HepG2 (cell line): ENCODE measurements around the gene MTHFS. TPM values are rescaled to one million over a fixed set of nuclear protein-coding genes. Genes with fewer than 3 reads are reported as not detected.

ENCODE experiments used
- ATAC-seq: fragments of 200-7000 bp; cut with Tn5 transposase; 3 replicates; pipeline ENCODE4 v1.9.1; 2020; ENCODE audit warnings: mild to moderate bottlenecking, moderate library complexity
- BruUV-seq: library from RNA; stranded (reverse); fragments of 400-500 nt; replicated peaks from 2 replicates; lab custom pipeline; 2021; lab: Mats Ljungman, UMichigan
- CTCF ChIA-PET: fragments of 300-600 bp; formaldehyde crosslinking; extraction: SDS; loops from one replicate; lab custom pipeline; 2021; ENCODE audit warnings: low total read pairs, inconsistent platforms, low intra/inter-chr PET ratio; lab: Yijun Ruan, JAX
- POLR2A ChIA-PET: fragments of 350-600 bp; sonication (Branson Sonifier 250); formaldehyde crosslinking; loops from one replicate; lab custom pipeline; 2020; ENCODE audit warnings: antibody characterized with exemption, inconsistent platforms; lab: Yijun Ruan, JAX
- DNase-seq: peaks from one replicate; pipeline ENCODE4 v3.0.0-alpha.2; 2015; ENCODE audit warnings: low spot score
- FAIRE-seq: peaks from 3 replicates; lab custom pipeline; 2011; peaks lifted over from hg19 to GRCh38; lab: Jason Lieb, UNC
- H2AFZ ChIP-seq: one replicate; pipeline ENCODE4 v1.6.1; 2011; ENCODE audit warnings: low read length, inconsistent platforms
- H3K27ac ChIP-seq: fragments of 300-600 bp; 3 replicates; pipeline ENCODE4 v1.8.0; 2011; ENCODE audit warnings: mixed run types, mild to moderate bottlenecking, mixed read lengths, low read length, inconsistent platforms; ENCODE audit not compliant: insufficient read depth; ENCODE audit errors: extremely low read length
- H3K27me3 ChIP-seq, 2 experiments: fragments of 200-600 bp in 1 of 2; 2 replicates in 1 of 2; 3 replicates in 1 of 2; pipeline versions ENCODE4 v1.6.0 to v1.8.0; 2011; ENCODE audit warnings: low read length in 2 of 2, mild to moderate bottlenecking in 2 of 2, moderate library complexity in 2 of 2, inconsistent platforms in 1 of 2; ENCODE audit not compliant: insufficient read depth in 2 of 2, control insufficient read depth in 1 of 2
- H3K36me3 ChIP-seq, 2 experiments: fragments of 200-600 bp in 1 of 2; replicated peaks in 1 of 2; 2 replicates in 1 of 2; 3 replicates in 1 of 2; pipeline versions ENCODE4 v1.5.1 to v1.8.0; 2011; ENCODE audit warnings: low read length in 2 of 2, inconsistent platforms in 1 of 2; ENCODE audit not compliant: insufficient read depth in 2 of 2, control insufficient read depth in 1 of 2
- H3K4me1 ChIP-seq: 2 replicates; pipeline ENCODE4 v1.5.1; 2012; ENCODE audit warnings: low read length, inconsistent platforms; ENCODE audit not compliant: insufficient read depth
- H3K4me2 ChIP-seq: 2 replicates; pipeline ENCODE4 v1.6.0; 2011; ENCODE audit warnings: low read depth, low read length, inconsistent platforms
- H3K4me3 ChIP-seq, 3 experiments: fragments of 200-600 bp in 1 of 3; sonication (generic), shearing (Covaris generic) in 1 of 3; replicated peaks in 1 of 3; 2 replicates each; pipeline ENCODE4 v1.5.1; 2011 to 2016; ENCODE audit warnings: low read length in 3 of 3, inconsistent platforms in 2 of 3, low read depth in 2 of 3, mild to moderate bottlenecking in 2 of 3, control low read depth in 1 of 3, mixed read lengths in 1 of 3; ENCODE audit not compliant: insufficient read depth in 1 of 3
- H3K79me2 ChIP-seq: one replicate; pipeline ENCODE4 v1.6.1; 2011; ENCODE audit warnings: low read length, inconsistent platforms; ENCODE audit not compliant: insufficient read depth
- H3K9ac ChIP-seq: 2 replicates; pipeline ENCODE4 v1.6.0; 2011; ENCODE audit warnings: mild to moderate bottlenecking, low read depth, low read length, inconsistent platforms; ENCODE audit not compliant: insufficient read depth
- H3K9me3 ChIP-seq: 2 replicates; pipeline ENCODE4 v1.5.1; 2012; ENCODE audit warnings: mild to moderate bottlenecking, low read length
- H4K20me1 ChIP-seq: 2 replicates; pipeline ENCODE4 v1.6.0; 2011; ENCODE audit warnings: inconsistent platforms, mild to moderate bottlenecking, low read length, moderate library complexity; ENCODE audit not compliant: insufficient read depth
- ADNP ChIP-seq: sonication (generic); formaldehyde crosslinking; IDR thresholded peaks from 2 replicates; pipeline ENCODE4 v1.4.0; 2020; ENCODE audit warnings: missing genetic modification reagents
- ARNTL ChIP-seq: sonication (generic); formaldehyde crosslinking; IDR thresholded peaks from 2 replicates; pipeline ENCODE4 v1.4.0; 2020; ENCODE audit warnings: mild to moderate bottlenecking, missing genetic modification reagents
- ATAD3A ChIP-seq: sonication (generic); formaldehyde crosslinking; IDR thresholded peaks from 2 replicates; pipeline ENCODE4 v1.4.0; 2020; ENCODE audit warnings: missing genetic modification reagents
- HNF4A ChIP-seq: sonication (generic); formaldehyde crosslinking; IDR thresholded peaks from 2 replicates; pipeline ENCODE4 v1.4.0; 2020; ENCODE audit warnings: missing genetic modification reagents
- SMARCC2 ChIP-seq: fragments of 450-650 bp; IDR thresholded peaks from 2 replicates; pipeline ENCODE4 v1.6.1; 2017; ENCODE audit warnings: antibody characterized with exemption, mild to moderate bottlenecking
- SNAI1 ChIP-seq: sonication (generic); formaldehyde crosslinking; IDR thresholded peaks from 2 replicates; pipeline ENCODE4 v1.5.0; 2020; ENCODE audit warnings: mild to moderate bottlenecking, missing genetic modification reagents, borderline replicate concordance
- SOX5 ChIP-seq: IDR thresholded peaks from 2 replicates; pipeline ENCODE4 v1.6.1; 2016; ENCODE audit warnings: borderline replicate concordance
- ZMYM2 ChIP-seq: sonication (generic); formaldehyde crosslinking; IDR thresholded peaks from 2 replicates; pipeline ENCODE4 v1.8.0; 2022; ENCODE audit warnings: mild to moderate bottlenecking, missing genetic modification reagents
- ZNF121 ChIP-seq: sonication (generic); formaldehyde crosslinking; IDR thresholded peaks from 2 replicates; pipeline ENCODE4 v1.5.0; 2020; ENCODE audit warnings: mild to moderate bottlenecking, missing genetic modification reagents
- ZNF503 ChIP-seq: sonication (generic); formaldehyde crosslinking; IDR thresholded peaks from 2 replicates; pipeline ENCODE4 v1.4.0; 2020; ENCODE audit warnings: missing genetic modification reagents
- ZNF646 ChIP-seq: sonication (generic); formaldehyde crosslinking; IDR thresholded peaks from 2 replicates; pipeline ENCODE4 v1.9.0; 2021; ENCODE audit warnings: mild to moderate bottlenecking, missing genetic modification reagents
- WGBS: methylation state at CpG from one replicate; pipeline ENCODE4 v1.1.6; 2017; ENCODE audit warnings: low lambda C conversion rate; 5-methylcytosine and 5-hydroxymethylcytosine counted together
- in situ Hi-C: cut with HindIII; loops from 2 replicates; pipeline ENCODE4 v1.10.0; 2017; ENCODE audit warnings: low pct_unique_long_range_greater_than_20kb; ENCODE audit not compliant: extremely low pct_ligation_motif_present
- intact Hi-C: fragments of 100-400 bp; cut with micrococcal nuclease; formaldehyde crosslinking; loops from one replicate; pipeline ENCODE4 v1.10.0; 2022; ENCODE audit not compliant: unreplicated experiment
- polyA plus RNA-seq, 8 experiments: library from polyadenylated mRNA; depleted of rRNA in 3 of 8; stranded (reverse) in 7 of 8; unstranded in 1 of 8; fragments of >200 nt; fragmentation: Illumina TruSeq in 4 of 8; extraction: Trizol in 4 of 8; gene quantifications; 2 replicates each; pipeline versions ENCODE4 v1.2.1 to v1.2.3, GENCODE V29; 2011 to 2016; ENCODE audit warnings: low read depth in 4 of 8, missing spikeins in 1 of 8, mixed read lengths in 1 of 8; ENCODE audit not compliant: insufficient read depth in 1 of 8
- total RNA-seq, 5 experiments: library from RNA; depleted of rRNA; stranded (reverse); fragments of >200 nt; fragmentation: Illumina TruSeq; extraction: Trizol; gene quantifications; 2 replicates each; pipeline ENCODE4 v1.2.3, GENCODE V29; 2016; ENCODE audit warnings: low read depth in 1 of 5
- TF ChIP-seq, protein P1 (sequence below): sonication (generic); formaldehyde crosslinking; conservative IDR thresholded peaks from 2 replicates; pipeline ENCODE4 v1.4.0; 2020; ENCODE audit warnings: missing genetic modification reagents
- TF ChIP-seq, protein P2 (sequence below): IDR thresholded peaks from 2 replicates; pipeline ENCODE4 v1.6.1; 2016; ENCODE audit warnings: low read depth, borderline replicate concordance

MTHFS gene
- total and polyA plus RNA-seq, 2 of the 13 experiments (the other 11 are each of a cell fraction or from before 2014, with no cell fraction given): 37.0 to 49.7 TPM

GRCh38 chr15:79897380-79897678 lies 515 bp upstream of the MTHFS start:
- Histone ChIP-seq H3K4me2 (peak overlapping the region; percentile 76), H3K36me3 (no peaks in the 10 kb centered on the region), H3K79me2 (peaks cover 33% of the 10 kb centered on the region), H3K4me1 (peaks cover 57% of the 10 kb centered on the region), H4K20me1 (no peaks in the 10 kb centered on the region), H3K27me3 (no peaks in the 10 kb centered on the region; a peak in 1 of 5 replicates), H2AFZ (peak overlapping the region; percentile 20), H3K9ac (peak overlapping the region; percentile 97), H3K4me3 (peak overlapping the region; percentile 85 to 88 (median 85)), H3K9me3 (no peaks in the 10 kb centered on the region), H3K27ac (peak overlapping the region; percentile 98)
- no peak for ATAC-seq
- in situ Hi-C loops: loop anchor here (5.0 to 25.0 kb wide), 2 partner anchors 95 to 265 kb away; partner anchors contain the start of gene FAH
- DNase-seq: no peak
- TF ChIP-seq ARNTL (CRISPR knock-in tag) (no peak), ZNF646 (CRISPR knock-in tag) (peak; percentile 65; the same call in 1 of the 2 replicates), SNAI1 (0 out of 2 replicates have a peak, but pooled peaks have one; percentile 12), ZMYM2 (CRISPR knock-in tag) (peak; percentile 7; the same call in 1 of the 2 replicates), HNF4A (CRISPR knock-in tag) (no peak), ZNF503 (CRISPR knock-in tag) (no peak), ATAD3A (CRISPR knock-in tag) (no peak), SOX5 (CRISPR knock-in tag) (no peak), ADNP (0 out of 2 replicates have a peak, but pooled peaks have one; percentile 1), ZNF121 (CRISPR knock-in tag) (no peak), SMARCC2 (no peak)
- TF ChIP-seq, protein P1, sequence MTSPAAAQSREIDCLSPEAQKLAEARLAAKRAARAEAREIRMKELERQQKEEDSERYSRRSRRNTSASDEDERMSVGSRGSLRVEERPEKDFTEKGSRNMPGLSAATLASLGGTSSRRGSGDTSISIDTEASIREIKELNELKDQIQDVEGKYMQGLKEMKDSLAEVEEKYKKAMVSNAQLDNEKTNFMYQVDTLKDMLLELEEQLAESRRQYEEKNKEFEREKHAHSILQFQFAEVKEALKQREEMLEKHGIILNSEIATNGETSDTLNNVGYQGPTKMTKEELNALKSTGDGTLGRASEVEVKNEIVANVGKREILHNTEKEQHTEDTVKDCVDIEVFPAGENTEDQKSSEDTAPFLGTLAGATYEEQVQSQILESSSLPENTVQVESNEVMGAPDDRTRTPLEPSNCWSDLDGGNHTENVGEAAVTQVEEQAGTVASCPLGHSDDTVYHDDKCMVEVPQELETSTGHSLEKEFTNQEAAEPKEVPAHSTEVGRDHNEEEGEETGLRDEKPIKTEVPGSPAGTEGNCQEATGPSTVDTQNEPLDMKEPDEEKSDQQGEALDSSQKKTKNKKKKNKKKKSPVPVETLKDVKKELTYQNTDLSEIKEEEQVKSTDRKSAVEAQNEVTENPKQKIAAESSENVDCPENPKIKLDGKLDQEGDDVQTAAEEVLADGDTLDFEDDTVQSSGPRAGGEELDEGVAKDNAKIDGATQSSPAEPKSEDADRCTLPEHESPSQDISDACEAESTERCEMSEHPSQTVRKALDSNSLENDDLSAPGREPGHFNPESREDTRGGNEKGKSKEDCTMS: 0 out of 2 replicates have a peak, but pooled peaks have one; percentile 37
- TF ChIP-seq, protein P2, sequence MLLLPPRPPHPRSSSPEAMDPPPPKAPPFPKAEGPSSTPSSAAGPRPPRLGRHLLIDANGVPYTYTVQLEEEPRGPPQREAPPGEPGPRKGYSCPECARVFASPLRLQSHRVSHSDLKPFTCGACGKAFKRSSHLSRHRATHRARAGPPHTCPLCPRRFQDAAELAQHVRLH (CRISPR knock-in tag): no peak
- BruUV-seq: no TSS peak
- WGBS: 12% methylated on average over 6 of the region's 8 CpGs
- ChIA-PET POLR2A (interaction anchor here (2.8 to 4.9 kb wide), 2 partner anchors 11 to 26 kb away, joined by 37 to 40 read pairs; no protein-coding TSS in a partner anchor), CTCF (interaction anchor here (1.0 to 1.5 kb wide), 2 partner anchors 44 to 96 kb away, joined by 3 to 8 read pairs; no protein-coding TSS in a partner anchor)
- intact Hi-C loops: loop anchor here (2.0 kb wide), 2 partner anchors 25 to 95 kb away; no protein-coding TSS in a partner anchor
- peak; percentile 21 for FAIRE-seq
